OCI-LY1 (cell line): ENCODE results near the gene VWA5B1.

Experiments
- H2AFZ ChIP-seq: fragments of 200-600 bp; sonication (generic), shearing (Covaris generic); 2 replicates; pipeline ENCODE4 v1.6.0; 2014; ENCODE audit warnings: antibody characterized with exemption, mild to moderate bottlenecking, low read length
- H3F3A ChIP-seq: fragments of 200-600 bp; sonication (generic), shearing (Covaris generic); 2 replicates; pipeline ENCODE4 v1.6.0; 2014; ENCODE audit warnings: mild to moderate bottlenecking, antibody characterized with exemption, low read length, moderate library complexity; ENCODE audit not compliant: insufficient read depth
- H3K27ac ChIP-seq: fragments of 200-600 bp; sonication (generic); 2 replicates; pipeline ENCODE4 v1.5.1; 2014; ENCODE audit warnings: low read length, mixed run types, mild to moderate bottlenecking, low read depth; ENCODE audit not compliant: poor library complexity, severe bottlenecking
- H3K27me3 ChIP-seq: fragments of 200-600 bp; sonication (generic); 2 replicates; pipeline ENCODE4 v1.6.0; 2014; ENCODE audit warnings: antibody characterized with exemption, mild to moderate bottlenecking, low read length, moderate library complexity; ENCODE audit not compliant: insufficient read depth
- H3K36me3 ChIP-seq: fragments of 200-600 bp; sonication (generic); 2 replicates; pipeline ENCODE4 v1.6.1; 2014; ENCODE audit warnings: mild to moderate bottlenecking, antibody characterized with exemption, low read length, moderate library complexity, mixed read lengths; ENCODE audit not compliant: insufficient read depth
- H3K4me1 ChIP-seq: fragments of 200-600 bp; sonication (generic); 2 replicates; pipeline ENCODE4 v1.5.1; 2014; ENCODE audit warnings: mild to moderate bottlenecking, low read length, moderate library complexity; ENCODE audit not compliant: insufficient read depth, severe bottlenecking
- H3K4me2 ChIP-seq: fragments of 200-600 bp; sonication (generic), shearing (Covaris generic); 2 replicates; pipeline ENCODE4 v1.6.1; 2014; ENCODE audit warnings: low read length
- H3K4me3 ChIP-seq: fragments of 200-600 bp; sonication (generic); 2 replicates; pipeline ENCODE4 v1.5.1; 2014; ENCODE audit warnings: low read length, low read depth, mild to moderate bottlenecking, mixed read lengths; ENCODE audit not compliant: poor library complexity, severe bottlenecking
- H3K79me2 ChIP-seq: fragments of 200-600 bp; shearing (Covaris generic); 2 replicates; pipeline ENCODE4 v1.6.1; 2016; ENCODE audit warnings: mixed run types, low read length, mixed read lengths; ENCODE audit not compliant: insufficient read depth
- H3K9ac ChIP-seq: fragments of 200-600 bp; sonication (generic), shearing (Covaris generic); 2 replicates; pipeline ENCODE4 v1.6.1; 2014; ENCODE audit warnings: mild to moderate bottlenecking, low read length, mixed read lengths
- H3K9me2 ChIP-seq: fragments of 200-600 bp; sonication (generic), shearing (Covaris generic); 2 replicates; pipeline ENCODE4 v1.6.1; 2014; ENCODE audit warnings: low read depth, mild to moderate bottlenecking, low read length, mixed read lengths
- H3K9me3 ChIP-seq: fragments of 200-600 bp; shearing (Covaris generic); 2 replicates; pipeline ENCODE4 v1.6.1; 2014; ENCODE audit warnings: low read length, mixed read lengths
- H4K20me1 ChIP-seq: fragments of 200-600 bp; sonication (generic), shearing (Covaris generic); 2 replicates; pipeline ENCODE4 v1.6.0; 2016; ENCODE audit warnings: mild to moderate bottlenecking, low read length; ENCODE audit not compliant: insufficient read depth
- EZH2 ChIP-seq: fragments of 200-600 bp; sonication (generic), shearing (Covaris generic); IDR thresholded peaks from 2 replicates; pipeline ENCODE4 v1.8.0; 2017; ENCODE audit warnings: borderline replicate concordance, mixed run types, mild to moderate bottlenecking, antibody characterized with exemption, low read length, moderate library complexity, mixed read lengths
- TF ChIP-seq, protein P1 (sequence below): fragments of 200-600 bp; sonication (generic), shearing (Covaris generic); IDR thresholded peaks from 2 replicates; pipeline ENCODE4 v1.5.1; 2017; ENCODE audit warnings: mild to moderate bottlenecking, antibody characterized with exemption, low read length, moderate library complexity, mixed read lengths

The VWA5B1 gene

DNA sequence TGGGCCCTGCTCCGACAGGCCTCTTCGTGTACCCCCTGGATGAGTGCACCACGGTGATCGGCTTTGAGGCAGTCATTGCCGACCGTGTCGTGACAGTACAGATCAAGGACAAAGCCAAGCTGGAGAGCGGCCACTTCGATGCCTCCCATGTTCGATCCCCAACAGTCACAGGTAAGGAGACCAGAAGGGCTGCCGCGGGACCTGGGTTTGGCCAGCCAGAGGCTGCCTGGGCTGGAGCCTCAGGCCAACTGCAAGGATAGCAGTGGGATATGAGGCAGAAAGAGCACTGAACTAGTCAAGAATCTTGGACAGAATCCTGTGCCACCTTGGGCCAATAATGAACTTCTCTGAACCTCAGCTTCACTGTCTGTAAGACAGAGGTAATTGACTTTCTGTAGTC lies 22.1 kb downstream of the VWA5B1 start:
- H3K4me1 ChIP-seq: no peaks in the 10 kb centered on the region
- no peaks in the 10 kb centered on the region for H3K9me3 ChIP-seq
- no peak overlapping the region for H3K27ac ChIP-seq
- H2AFZ ChIP-seq: no peak overlapping the region
- H3K9me2 ChIP-seq: no peaks in the 10 kb centered on the region
- H3K4me2 ChIP-seq: no peak overlapping the region
- H3K79me2 ChIP-seq: no peaks in the 10 kb centered on the region
- H3K27me3 ChIP-seq: no peaks in the 10 kb centered on the region
- H3F3A ChIP-seq: no peaks in the 10 kb centered on the region
- H4K20me1 ChIP-seq: no peaks in the 10 kb centered on the region
- H3K9ac ChIP-seq: no peak overlapping the region
- H3K36me3 ChIP-seq: no peaks in the 10 kb centered on the region
- H3K4me3 ChIP-seq: no peak overlapping the region
- TF ChIP-seq, protein P1, sequence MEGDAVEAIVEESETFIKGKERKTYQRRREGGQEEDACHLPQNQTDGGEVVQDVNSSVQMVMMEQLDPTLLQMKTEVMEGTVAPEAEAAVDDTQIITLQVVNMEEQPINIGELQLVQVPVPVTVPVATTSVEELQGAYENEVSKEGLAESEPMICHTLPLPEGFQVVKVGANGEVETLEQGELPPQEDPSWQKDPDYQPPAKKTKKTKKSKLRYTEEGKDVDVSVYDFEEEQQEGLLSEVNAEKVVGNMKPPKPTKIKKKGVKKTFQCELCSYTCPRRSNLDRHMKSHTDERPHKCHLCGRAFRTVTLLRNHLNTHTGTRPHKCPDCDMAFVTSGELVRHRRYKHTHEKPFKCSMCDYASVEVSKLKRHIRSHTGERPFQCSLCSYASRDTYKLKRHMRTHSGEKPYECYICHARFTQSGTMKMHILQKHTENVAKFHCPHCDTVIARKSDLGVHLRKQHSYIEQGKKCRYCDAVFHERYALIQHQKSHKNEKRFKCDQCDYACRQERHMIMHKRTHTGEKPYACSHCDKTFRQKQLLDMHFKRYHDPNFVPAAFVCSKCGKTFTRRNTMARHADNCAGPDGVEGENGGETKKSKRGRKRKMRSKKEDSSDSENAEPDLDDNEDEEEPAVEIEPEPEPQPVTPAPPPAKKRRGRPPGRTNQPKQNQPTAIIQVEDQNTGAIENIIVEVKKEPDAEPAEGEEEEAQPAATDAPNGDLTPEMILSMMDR: no peak
- TF ChIP-seq EZH2: no peak

DNA sequence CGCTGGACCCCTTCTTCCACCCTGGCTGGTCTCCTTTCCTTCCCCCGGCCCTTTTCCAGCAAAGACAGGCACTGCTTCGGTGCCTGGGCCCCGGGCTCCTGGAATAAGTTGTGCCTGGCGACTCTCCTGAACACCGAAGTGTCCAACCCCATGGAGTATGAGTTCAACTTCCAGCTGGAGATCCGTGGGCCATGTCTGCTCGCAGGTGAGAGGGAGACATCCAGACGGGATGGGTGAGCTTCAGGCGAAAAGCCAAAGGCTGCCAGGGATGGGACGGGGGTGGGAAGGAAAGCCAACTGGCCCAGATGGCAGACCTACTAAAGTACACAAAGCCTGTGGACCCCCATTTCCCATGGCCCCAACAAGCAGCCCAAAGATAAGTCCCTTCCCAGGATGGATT lies 26.8 kb downstream of the VWA5B1 start:
- no peaks in the 10 kb centered on the region for H3K9me2 ChIP-seq
- H3K27me3 ChIP-seq: no peaks in the 10 kb centered on the region; the same call in 1 of the 2 replicates
- H3K9me3 ChIP-seq: no peaks in the 10 kb centered on the region
- TF ChIP-seq, protein P1: no peak
- TF ChIP-seq EZH2: no peak
- H3K27ac ChIP-seq: no peak overlapping the region
- H3K36me3 ChIP-seq: no peaks in the 10 kb centered on the region
- no peak overlapping the region for H2AFZ ChIP-seq
- no peak overlapping the region for H3K4me3 ChIP-seq
- H3K4me2 ChIP-seq: no peak overlapping the region
- no peaks in the 10 kb centered on the region for H3K4me1 ChIP-seq
- no peaks in the 10 kb centered on the region for H3K79me2 ChIP-seq
- H3K9ac ChIP-seq: no peak overlapping the region
- no peaks in the 10 kb centered on the region for H4K20me1 ChIP-seq
- H3F3A ChIP-seq: no peaks in the 10 kb centered on the region

GRCh38 chr1:20318521-20318920 lies 27.8 kb downstream of the VWA5B1 start:
- Histone ChIP-seq H3K4me1 (no peaks in the 10 kb centered on the region), H3K79me2 (no peaks in the 10 kb centered on the region), H3K9me3 (no peaks in the 10 kb centered on the region), H3K4me3 (no peak overlapping the region), H3K36me3 (no peaks in the 10 kb centered on the region), H4K20me1 (no peaks in the 10 kb centered on the region), H2AFZ (no peak overlapping the region), H3K9ac (no peak overlapping the region), H3K9me2 (no peaks in the 10 kb centered on the region), H3K27me3 (no peaks in the 10 kb centered on the region; the same call in 1 of the 2 replicates), H3F3A (no peaks in the 10 kb centered on the region), H3K4me2 (no peak overlapping the region), H3K27ac (no peak overlapping the region)
- TF ChIP-seq EZH2: no peak
- TF ChIP-seq, protein P1: no peak
